ENCODE data around the gene TMEM134. TPM values are rescaled to one million over a fixed set of nuclear protein-coding genes. Genes with fewer than 3 reads are reported as not detected.
A peak's percentile ranks its signal among the peaks of the same experiment; 100 is the strongest.

The TMEM134 gene
- total and polyA plus RNA-seq, 9 of the 15 experiments (the other 6 are each of a cell fraction or from before 2014, with no cell fraction given) = 0.63 to 48.4 (median 10.7) TPM

GRCh38 chr11:67421430-67422031, 47.5 kb downstream of the TMEM134 start:
- ChIA-PET POLR2A (interaction anchor here (0.7 to 2.1 kb wide), 3 partner anchors 9 to 184 kb away, joined by 4 to 10 read pairs (median 4); partner anchors contain the start of gene PPP1CA), CTCF (ENCODE audit: low intra/inter-chr PET ratio) (no interaction called here)
- Histone ChIP-seq H3K9ac (ENCODE audit: insufficient read depth in 1 of 2, low read depth in 2 of 2, low read length in 2 of 2) (peak overlapping the region in 1 of 2 experiments; percentile 90; a peak in 2 of 4 replicates), H3K27me3 (ENCODE audit: control insufficient read depth in 2 of 2, insufficient read depth in 2 of 2, low read length in 2 of 2) (no peaks in the 10 kb centered on the region), H3K27ac (ENCODE audit: extremely low read depth, low read depth, low read length) (no peak overlapping the region), H2AFZ (ENCODE audit: low read depth, low read length) (peak overlapping the region; percentile 80), H3K4me2 (ENCODE audit: insufficient read depth, low read length) (peak overlapping the region; percentile 37), H3K9me3 (replicated peaks; ENCODE audit: control insufficient read depth, insufficient read depth, low read depth, low read length) (no peaks in the 10 kb centered on the region), H3K79me2 (ENCODE audit: control insufficient read depth, insufficient read depth, low read length) (peaks cover 8% of the 10 kb centered on the region; the same call in 1 of the 3 replicates), H3K4me1 (replicated peaks in 1 of 2; ENCODE audit: control insufficient read depth in 2 of 2, insufficient read depth in 2 of 2, low read length in 2 of 2) (peaks cover 6 to 62% of the 10 kb centered on the region in 2 experiments), H4K20me1 (replicated peaks; ENCODE audit: control insufficient read depth, insufficient read depth, low read length) (no peaks in the 10 kb centered on the region), H3K9me1 (ENCODE audit: control insufficient read depth, insufficient read depth, low read length) (no peaks in the 10 kb centered on the region), H3K4me3 (peak overlapping the region; percentile 62), H3K36me3 (ENCODE audit: control insufficient read depth, insufficient read depth, low read length) (no peaks in the 10 kb centered on the region)
- FAIRE-seq = no peak
- in situ Hi-C loops (cut with MboI) = no loop called here
- WGBS (ENCODE audit: insufficient coverage, low coverage, missing lambda C conversion rate) = 63% methylated on average over 16 of the region's 22 CpGs
- no TSS peak for BruUV-seq (replicated peaks)
- no peak for DNase-seq (ENCODE audit: extremely low read depth in 1 of 4, low spot score in 3 of 4)
- ATAC-seq = no peak
- intact Hi-C loops (cut with micrococcal nuclease) = loop anchor here (5.0 kb wide), 1 partner anchor 46 kb away; the partner anchor contains the start of gene TMEM134
- TF ChIP-seq ZNF121 (CRISPR knock-in tag; conservative IDR thresholded peaks at IDR 0.05) (peak; percentile 0; the same call in 1 of the 2 replicates), TCFL5 (CRISPR knock-in tag; conservative IDR thresholded peaks at IDR 0.05) (no peak), SP1 (CRISPR knock-in tag; IDR thresholded peaks at IDR 0.05) (peak; percentile 31; the same call in 1 of the 2 replicates), TBL1XR1 (IDR thresholded peaks at IDR 0.05; ENCODE audit: low read length in 2 of 2) (no peak), ZNF175 (CRISPR knock-in tag; IDR thresholded peaks at IDR 0.05; ENCODE audit: low read depth) (no peak), ZNF512 (tag; IDR thresholded peaks at IDR 0.05) (no peak), ATF3 (IDR thresholded peaks at IDR 0.05) (no peak), ATF3 (CRISPR knock-in tag; conservative IDR thresholded peaks at IDR 0.05) (no peak), JUN (IDR thresholded peaks at IDR 0.05; ENCODE audit: borderline replicate concordance, low read depth, low read length) (no peak), JUN (CRISPR knock-in tag; IDR thresholded peaks at IDR 0.05; ENCODE audit: borderline replicate concordance) (no peak)
- TF ChIP-seq, protein P1, sequence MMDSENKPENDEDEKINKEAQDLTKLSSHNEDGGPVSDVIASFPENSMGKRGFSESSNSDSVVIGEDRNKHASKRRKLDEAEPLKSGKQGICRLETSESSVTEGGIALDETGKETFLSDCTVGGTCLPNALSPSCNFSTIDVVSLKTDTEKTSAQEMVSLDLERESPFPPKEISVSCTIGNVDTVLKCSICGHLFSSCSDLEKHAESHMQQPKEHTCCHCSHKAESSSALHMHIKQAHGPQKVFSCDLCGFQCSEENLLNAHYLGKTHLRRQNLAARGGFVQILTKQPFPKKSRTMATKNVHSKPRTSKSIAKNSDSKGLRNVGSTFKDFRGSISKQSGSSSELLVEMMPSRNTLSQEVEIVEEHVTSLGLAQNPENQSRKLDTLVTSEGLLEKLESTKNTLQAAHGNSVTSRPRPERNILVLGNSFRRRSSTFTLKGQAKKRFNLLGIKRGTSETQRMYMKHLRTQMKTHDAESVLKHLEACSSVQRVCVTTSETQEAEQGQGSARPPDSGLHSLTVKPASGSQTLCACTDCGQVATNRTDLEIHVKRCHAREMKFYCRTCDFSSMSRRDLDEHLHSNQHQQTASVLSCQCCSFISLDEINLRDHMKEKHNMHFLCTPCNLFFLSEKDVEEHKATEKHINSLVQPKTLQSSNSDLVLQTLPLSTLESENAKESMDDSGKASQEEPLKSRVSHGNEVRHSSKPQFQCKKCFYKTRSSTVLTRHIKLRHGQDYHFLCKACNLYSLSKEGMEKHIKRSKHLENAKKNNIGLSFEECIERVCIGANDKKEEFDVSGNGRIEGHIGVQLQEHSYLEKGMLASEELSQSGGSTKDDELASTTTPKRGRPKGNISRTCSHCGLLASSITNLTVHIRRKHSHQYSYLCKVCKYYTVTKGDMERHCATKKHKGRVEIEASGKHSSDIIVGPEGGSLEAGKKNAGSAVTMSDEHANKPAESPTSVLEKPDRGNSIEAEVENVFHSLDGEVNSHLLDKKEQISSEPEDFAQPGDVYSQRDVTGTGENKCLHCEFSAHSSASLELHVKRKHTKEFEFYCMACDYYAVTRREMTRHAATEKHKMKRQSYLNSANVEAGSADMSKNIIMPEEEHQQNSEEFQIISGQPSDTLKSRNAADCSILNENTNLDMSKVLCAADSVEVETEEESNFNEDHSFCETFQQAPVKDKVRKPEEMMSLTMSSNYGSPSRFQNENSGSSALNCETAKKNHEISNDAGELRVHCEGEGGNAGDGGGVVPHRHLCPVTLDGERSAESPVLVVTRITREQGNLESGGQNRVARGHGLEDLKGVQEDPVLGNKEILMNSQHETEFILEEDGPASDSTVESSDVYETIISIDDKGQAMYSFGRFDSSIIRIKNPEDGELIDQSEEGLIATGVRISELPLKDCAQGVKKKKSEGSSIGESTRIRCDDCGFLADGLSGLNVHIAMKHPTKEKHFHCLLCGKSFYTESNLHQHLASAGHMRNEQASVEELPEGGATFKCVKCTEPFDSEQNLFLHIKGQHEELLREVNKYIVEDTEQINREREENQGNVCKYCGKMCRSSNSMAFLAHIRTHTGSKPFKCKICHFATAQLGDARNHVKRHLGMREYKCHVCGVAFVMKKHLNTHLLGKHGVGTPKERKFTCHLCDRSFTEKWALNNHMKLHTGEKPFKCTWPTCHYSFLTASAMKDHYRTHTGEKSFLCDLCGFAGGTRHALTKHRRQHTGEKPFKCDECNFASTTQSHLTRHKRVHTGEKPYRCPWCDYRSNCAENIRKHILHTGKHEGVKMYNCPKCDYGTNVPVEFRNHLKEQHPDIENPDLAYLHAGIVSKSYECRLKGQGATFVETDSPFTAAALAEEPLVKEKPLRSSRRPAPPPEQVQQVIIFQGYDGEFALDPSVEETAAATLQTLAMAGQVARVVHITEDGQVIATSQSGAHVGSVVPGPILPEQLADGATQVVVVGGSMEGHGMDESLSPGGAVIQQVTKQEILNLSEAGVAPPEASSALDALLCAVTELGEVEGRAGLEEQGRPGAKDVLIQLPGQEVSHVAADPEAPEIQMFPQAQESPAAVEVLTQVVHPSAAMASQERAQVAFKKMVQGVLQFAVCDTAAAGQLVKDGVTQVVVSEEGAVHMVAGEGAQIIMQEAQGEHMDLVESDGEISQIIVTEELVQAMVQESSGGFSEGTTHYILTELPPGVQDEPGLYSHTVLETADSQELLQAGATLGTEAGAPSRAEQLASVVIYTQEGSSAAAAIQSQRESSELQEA (IDR thresholded peaks at IDR 0.05; ENCODE audit: low read depth) = no peak

All from K562 (cell line).